ENCODE measurements around the gene TIMP4.

TIMP4 gene

DNA sequence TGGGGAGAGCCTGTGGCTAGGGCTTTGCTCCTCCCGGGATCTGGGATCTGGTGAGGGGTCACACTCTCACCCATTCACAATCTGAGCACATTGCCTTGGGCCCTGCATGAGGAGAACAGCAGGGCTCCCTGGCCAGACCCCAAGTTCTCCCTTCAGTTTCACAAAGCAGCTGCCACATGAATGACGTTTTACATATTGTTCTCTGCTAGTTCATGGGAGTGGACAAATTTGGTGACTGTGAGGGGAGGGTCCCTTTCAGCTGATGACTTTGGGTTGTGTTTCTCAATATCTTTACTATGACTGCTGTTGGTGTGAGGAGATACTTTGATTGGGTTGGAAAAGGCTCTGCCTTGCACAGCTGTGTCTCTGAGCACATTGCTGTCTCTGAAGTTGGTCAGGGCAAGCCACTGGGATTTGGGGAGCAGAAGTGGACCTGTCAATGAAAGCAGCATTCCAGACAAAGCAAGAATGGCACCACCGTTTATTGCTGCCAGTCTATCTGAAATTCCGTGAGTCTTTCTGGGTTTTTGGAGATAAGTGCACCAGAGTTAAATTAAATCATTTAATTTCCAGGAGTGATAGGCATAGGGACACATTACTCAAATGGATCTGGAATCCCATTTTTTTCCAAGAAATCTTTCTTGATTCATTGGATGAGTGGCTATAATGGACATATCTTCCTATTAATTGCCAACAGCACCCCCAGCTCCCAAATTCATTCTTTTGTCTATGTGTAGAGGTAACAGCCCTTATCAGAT lies 10.3 kb downstream of the TIMP4 start:
- H3K4me3 Mint-ChIP-seq, result no peak overlapping the region
- peaks cover 21 to 22% of the 10 kb centered on the region in 2 donors for H3K27me3 Mint-ChIP-seq
- no peak for DNase-seq
- peaks cover 0 to 2% of the 10 kb centered on the region in 2 donors for H3K4me1 Mint-ChIP-seq
- ATAC-seq (replicated peaks), result no peak
- no peaks in the 10 kb centered on the region for H3K36me3 Mint-ChIP-seq
- no peak overlapping the region for H3K27ac Mint-ChIP-seq
- H3K9me3 Mint-ChIP-seq, result no peaks in the 10 kb centered on the region

DNA sequence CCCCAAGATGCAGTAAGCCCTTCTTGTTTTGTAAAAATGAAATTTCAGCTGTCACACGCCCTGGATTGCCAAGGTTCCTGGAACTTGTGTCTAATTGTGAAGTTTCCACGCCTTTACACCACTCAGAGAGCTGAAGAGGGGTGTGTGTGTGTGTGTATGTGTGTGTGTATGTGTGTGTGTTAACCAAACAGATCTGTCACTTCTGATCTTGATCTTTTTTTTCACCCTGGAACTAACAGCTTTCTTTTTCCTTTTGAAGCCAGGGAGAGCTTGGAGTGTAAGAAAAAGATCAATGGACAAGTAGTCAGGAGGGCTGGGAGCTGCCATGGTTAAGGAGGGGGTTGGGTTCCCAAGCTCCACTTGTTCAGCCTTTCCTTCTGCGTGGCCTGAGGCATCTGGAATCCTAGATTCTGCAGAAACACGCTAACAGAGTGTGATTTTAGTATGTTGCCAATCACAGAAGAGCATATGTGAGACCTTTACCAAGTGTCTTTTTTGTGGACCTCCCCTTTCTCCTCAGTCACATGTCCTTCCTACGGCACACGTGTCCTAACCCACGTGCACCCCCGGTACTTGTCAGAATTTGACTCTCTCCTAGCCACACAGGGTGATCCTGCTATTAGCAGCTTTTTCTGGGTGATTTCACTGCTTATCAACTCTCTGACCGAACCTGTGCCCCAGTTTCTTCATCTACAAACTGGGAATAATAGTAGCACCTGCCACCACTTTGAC lies 11.5 kb downstream of the TIMP4 start:
- no peak for ATAC-seq (replicated peaks)
- no peak for DNase-seq
- Mint-ChIP-seq H3K36me3 (no peaks in the 10 kb centered on the region), H3K27ac (no peak overlapping the region), H3K27me3 (peaks cover 19 to 23% of the 10 kb centered on the region in 2 donors), H3K4me1 (no peaks in the 10 kb centered on the region), H3K9me3 (no peaks in the 10 kb centered on the region), H3K4me3 (no peak overlapping the region)

DNA sequence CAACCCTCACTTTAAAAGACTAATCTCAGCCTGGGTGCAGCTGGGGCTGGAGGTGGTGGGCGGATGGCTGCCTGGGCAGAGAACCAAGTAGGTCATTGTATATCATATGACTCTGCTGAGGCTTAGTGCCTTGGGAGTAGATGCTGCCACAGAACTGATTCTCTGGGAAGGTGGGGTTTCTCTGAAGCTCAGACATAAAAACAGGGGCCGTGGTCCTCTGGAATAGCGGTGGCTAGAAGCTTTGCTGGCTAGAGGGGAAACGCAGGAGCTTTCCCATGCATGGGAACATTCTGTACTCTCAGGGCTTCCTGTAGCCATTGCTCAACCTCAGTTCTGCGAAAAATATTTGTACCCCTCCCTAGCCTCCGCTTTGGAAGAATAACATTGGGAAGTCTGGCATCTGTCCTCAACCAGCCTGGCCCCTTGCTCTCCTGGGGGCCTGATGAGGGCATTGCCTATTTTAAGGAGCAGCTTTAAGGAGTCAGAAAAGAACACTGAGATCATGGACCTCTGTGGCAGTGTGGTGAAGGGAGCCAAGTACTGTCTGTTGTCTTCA lies 14.7 kb downstream of the TIMP4 start:
- DNase-seq (no peak), ATAC-seq (replicated peaks) (peak in 1 of 2 donors; percentile 48)
- Mint-ChIP-seq H3K4me3 (no peak overlapping the region), H3K36me3 (no peaks in the 10 kb centered on the region), H3K27me3 (peaks cover 10 to 23% of the 10 kb centered on the region in 2 donors), H3K4me1 (peaks cover 2 to 11% of the 10 kb centered on the region in 2 donors), H3K27ac (peak overlapping the region; percentile 10), H3K9me3 (no peaks in the 10 kb centered on the region)

DNA sequence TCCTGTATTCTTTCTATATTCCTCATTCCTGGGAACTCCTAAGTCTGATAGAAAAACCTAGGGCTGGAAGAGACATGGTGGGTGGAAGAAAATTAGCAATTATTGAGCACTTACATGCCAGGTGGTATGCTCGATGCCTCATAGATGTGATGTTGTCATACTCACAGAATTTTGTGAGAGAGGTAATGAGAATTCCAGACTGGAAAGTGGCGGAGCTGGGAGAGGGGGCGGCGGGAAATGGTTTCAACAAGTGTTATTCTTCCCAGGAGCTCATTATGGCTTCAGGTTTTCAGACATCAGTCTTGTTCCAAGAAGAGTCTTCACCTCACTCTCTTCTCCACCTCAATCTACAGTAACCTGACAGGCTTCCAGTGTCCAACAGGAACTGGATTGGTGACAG lies 16.2 kb downstream of the TIMP4 start:
- Mint-ChIP-seq H3K4me1 (peaks cover 5 to 22% of the 10 kb centered on the region in 2 donors), H3K9me3 (no peaks in the 10 kb centered on the region), H3K27me3 (peaks cover 4 to 14% of the 10 kb centered on the region in 2 donors), H3K36me3 (no peaks in the 10 kb centered on the region), H3K27ac (no peak overlapping the region), H3K4me3 (no peak overlapping the region)
- ATAC-seq (replicated peaks) (no peak), DNase-seq (no peak)

DNA sequence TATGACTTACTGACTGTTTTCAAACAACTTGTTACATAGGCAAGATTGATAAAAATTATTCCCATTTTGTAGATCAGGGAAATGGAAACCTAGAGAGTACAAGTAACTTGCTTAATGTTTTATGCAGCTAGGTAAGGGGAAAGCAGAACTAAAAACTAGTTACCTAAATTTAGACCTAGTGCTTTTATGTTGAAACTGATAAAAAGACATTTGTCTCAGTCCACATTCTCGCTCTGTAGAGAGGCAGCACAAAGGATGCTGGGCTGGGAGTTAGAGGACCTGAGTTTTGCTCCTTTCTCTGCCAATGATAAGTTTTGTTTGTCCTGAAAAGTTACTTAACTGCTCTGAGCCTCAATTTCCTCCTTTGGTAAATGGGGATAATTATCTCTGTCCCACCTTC lies 17.4 kb downstream of the TIMP4 start:
- no peaks in the 10 kb centered on the region for H3K9me3 Mint-ChIP-seq
- no peak overlapping the region for H3K4me3 Mint-ChIP-seq
- DNase-seq (no peak), ATAC-seq (replicated peaks) (no peak)
- H3K36me3 Mint-ChIP-seq, result no peaks in the 10 kb centered on the region
- peaks cover 4 to 11% of the 10 kb centered on the region in 2 donors for H3K27me3 Mint-ChIP-seq
- H3K4me1 Mint-ChIP-seq, result peaks cover 5 to 22% of the 10 kb centered on the region in 2 donors
- no peak overlapping the region for H3K27ac Mint-ChIP-seq

DNA sequence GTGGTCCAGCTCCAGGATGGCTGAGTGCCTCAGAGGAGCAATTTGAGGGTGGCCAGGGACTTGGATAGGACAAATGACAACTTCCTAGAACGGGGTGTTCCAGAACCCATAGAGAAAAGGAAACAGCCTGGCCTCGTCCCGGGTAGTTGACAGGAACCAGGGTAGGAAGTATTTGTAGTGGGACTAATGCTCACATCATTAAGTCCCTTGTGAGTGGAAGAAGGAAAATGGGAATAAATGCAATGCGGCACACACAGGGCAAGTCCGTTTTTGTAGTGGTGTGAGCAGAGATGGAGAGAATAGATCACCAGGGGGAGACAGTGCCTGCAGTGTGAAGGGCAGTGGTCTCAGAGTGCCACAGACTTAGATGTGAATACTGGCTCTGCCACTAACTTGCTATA lies 19.6 kb downstream of the TIMP4 start:
- DNase-seq, result no peak
- Mint-ChIP-seq H3K27me3 (peaks cover 4 to 10% of the 10 kb centered on the region in 2 donors), H3K4me3 (no peak overlapping the region), H3K27ac (no peak overlapping the region), H3K36me3 (no peaks in the 10 kb centered on the region), H3K4me1 (peaks cover 5 to 22% of the 10 kb centered on the region in 2 donors), H3K9me3 (no peaks in the 10 kb centered on the region)
- ATAC-seq (replicated peaks), result peak; percentile 69 to 70

DNA sequence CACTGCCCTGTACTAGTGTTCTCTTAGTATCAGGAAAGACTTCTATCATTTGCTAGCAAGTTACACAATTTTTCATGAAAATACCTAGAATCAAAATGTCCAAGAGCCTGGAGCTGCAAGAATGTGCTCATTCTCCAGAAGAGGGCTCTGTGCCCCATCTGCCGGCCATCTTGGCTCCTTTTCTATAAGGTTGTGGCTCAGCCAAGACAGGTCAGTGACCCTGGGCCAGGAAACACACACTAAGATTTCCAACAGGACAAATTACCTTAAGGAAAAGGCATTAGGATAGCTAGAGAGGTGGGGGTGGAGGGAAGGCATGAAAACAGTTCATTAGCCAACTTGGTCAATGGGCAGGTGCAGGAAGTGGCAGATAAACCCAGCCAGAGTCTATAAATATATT lies 20.7 kb downstream of the TIMP4 start:
- H3K27me3 Mint-ChIP-seq, result peaks cover 4 to 6% of the 10 kb centered on the region in 2 donors
- H3K36me3 Mint-ChIP-seq, result no peaks in the 10 kb centered on the region
- H3K9me3 Mint-ChIP-seq, result no peaks in the 10 kb centered on the region
- peak; percentile 62 to 69 for ATAC-seq (replicated peaks)
- peaks cover 5 to 22% of the 10 kb centered on the region in 2 donors for H3K4me1 Mint-ChIP-seq
- no peak overlapping the region for H3K27ac Mint-ChIP-seq
- no peak overlapping the region for H3K4me3 Mint-ChIP-seq
- DNase-seq, result peak; percentile 6

DNA sequence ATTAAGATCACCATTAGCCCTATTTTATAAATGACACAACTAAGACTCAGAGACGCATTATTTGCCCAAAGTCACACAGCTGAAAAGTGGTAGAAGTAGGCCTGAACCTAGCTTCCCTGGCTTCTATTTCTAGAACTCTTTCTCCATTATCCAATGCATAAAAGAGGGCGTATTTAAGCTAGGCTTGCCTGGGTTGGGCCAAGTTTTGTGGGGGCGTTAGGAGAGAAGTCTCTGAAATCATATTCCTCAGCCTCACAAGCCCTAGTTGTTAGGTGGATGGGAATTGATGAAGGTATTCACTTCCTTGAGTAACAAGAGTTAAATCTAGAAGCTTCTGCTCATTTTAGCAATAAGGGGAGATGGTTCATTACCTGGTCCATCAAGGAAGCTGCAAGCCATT lies 22.3 kb downstream of the TIMP4 start:
- Mint-ChIP-seq H3K27me3 (peaks cover 0 to 8% of the 10 kb centered on the region in 2 donors), H3K4me1 (peaks cover 5 to 21% of the 10 kb centered on the region in 2 donors), H3K9me3 (no peaks in the 10 kb centered on the region), H3K36me3 (no peaks in the 10 kb centered on the region), H3K27ac (no peak overlapping the region), H3K4me3 (no peak overlapping the region)
- no peak for ATAC-seq (replicated peaks)
- no peak for DNase-seq

DNA sequence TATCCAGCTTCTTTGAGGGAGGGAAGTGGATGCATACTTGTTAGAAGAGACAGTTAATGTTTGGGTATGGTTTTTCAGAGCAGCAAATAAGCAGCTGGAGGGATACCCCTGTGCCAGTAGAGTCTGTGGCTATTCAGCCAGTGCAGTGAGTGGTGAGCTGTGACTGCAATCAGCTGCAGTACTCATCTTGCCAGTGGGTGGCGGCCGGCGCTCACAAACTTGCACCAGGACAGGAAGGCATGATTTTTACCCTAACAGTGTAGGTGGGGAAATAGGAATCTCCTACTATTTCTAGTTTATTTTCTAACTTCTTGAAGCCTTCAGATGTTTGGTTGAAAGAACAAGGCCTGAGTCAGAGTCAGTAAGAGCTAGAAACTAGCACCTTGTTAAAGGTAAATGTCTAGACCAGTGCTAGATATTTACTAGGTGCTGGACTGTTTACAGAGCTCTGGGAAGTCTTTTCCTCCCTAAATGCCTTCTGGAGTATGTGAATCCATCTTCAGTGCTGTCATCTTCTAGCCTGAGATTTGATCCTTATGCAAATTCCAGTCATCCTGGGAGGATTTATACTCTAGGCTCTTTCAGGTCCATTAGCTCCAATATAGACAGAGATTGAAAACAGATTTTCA lies 23.6 kb downstream of the TIMP4 start:
- no peak overlapping the region for H3K4me3 Mint-ChIP-seq
- no peaks in the 10 kb centered on the region for H3K36me3 Mint-ChIP-seq
- H3K4me1 Mint-ChIP-seq, result peaks cover 2 to 12% of the 10 kb centered on the region in 2 donors
- DNase-seq (peak; percentile 44), ATAC-seq (replicated peaks) (peak; percentile 90 to 95)
- H3K27ac Mint-ChIP-seq, result no peak overlapping the region
- peaks cover 6 to 8% of the 10 kb centered on the region in 2 donors for H3K27me3 Mint-ChIP-seq
- no peaks in the 10 kb centered on the region for H3K9me3 Mint-ChIP-seq

DNA sequence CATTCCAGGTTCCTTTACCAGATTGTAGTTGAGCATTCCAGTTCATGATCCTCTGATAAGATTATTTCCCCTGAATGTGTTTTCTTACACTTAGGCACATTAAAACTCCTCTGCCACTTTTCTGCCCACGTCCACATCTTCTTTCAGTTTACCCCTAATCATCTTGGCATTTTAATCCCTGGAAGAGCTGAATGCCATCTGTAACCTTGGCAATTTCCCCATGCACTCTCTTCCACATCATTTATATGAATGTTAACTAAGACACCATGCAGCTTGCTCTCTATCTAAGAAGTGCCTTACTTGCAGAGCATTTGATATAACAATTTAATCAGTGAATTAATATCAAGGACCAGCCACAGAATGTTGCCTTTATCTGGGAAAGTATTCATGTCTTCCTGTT lies 25.8 kb downstream of the TIMP4 start:
- Mint-ChIP-seq H3K36me3 (no peaks in the 10 kb centered on the region), H3K4me1 (peaks cover 0 to under 1% of the 10 kb centered on the region in 2 donors), H3K4me3 (no peak overlapping the region), H3K27ac (no peak overlapping the region), H3K27me3 (peaks cover 8 to 10% of the 10 kb centered on the region in 2 donors), H3K9me3 (no peaks in the 10 kb centered on the region)
- ATAC-seq (replicated peaks), result no peak
- no peak for DNase-seq

DNA sequence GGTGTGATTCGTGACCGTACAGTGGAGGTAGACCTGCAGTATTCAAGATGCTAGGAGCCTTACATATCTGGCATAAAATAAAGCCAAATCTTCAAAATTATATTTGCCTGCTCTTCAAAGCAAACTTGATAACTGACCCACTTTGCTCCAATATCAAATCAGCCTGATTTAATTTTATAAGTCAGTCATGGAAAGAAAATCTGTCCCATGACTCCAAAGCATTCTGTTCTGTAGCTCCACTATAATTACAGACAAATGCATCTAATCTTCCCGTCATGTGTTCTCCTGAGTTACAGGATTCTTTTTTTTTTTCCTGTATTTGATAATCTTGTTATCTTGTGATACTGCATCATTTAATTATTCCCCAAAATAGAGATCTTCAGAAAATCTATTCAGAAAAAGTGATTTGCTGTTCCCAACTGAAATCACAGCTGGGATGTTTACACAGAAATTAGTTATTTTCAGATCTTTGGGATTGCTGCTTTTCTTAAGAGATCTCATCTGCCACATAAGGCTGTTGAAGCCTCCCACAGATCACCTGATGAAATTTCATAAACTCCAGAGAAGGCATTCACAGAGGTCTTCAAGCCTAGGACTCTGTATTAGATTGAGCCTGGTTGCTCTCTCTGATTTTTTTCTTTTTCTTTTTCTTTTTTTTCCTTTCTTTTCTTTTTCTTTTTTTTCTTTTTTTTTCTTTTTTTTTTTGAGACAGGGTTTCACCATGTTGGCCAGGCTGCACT lies 27.2 kb downstream of the TIMP4 start:
- Mint-ChIP-seq H3K36me3 (no peaks in the 10 kb centered on the region), H3K4me1 (no peaks in the 10 kb centered on the region), H3K27me3 (peaks cover 8 to 10% of the 10 kb centered on the region in 2 donors), H3K27ac (no peak overlapping the region), H3K9me3 (no peaks in the 10 kb centered on the region), H3K4me3 (no peak overlapping the region)
- ATAC-seq (replicated peaks) (no peak), DNase-seq (no peak)

DNA sequence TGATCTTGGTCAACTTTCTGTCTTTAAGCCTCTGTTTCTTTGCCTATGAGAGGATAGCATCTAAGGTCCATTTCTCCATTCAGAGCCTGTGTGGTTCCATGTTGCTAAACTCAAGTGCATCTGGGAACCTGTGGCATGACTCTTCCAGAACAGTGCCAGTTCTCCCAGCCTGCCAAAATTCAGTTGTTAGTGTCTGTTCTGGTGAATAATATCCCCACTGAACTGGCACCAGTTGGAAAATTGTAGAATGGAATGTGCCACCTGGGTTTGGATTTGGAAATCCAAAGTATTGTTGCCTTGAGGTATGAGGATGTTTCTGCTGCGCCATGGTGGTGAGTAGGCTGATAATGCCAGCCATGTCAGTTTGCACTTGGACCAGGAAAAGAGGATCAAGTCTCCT lies 31.3 kb downstream of the TIMP4 start:
- Mint-ChIP-seq H3K27me3 (peaks cover under 1 to 15% of the 10 kb centered on the region in 2 donors), H3K27ac (no peak overlapping the region), H3K4me1 (no peaks in the 10 kb centered on the region), H3K9me3 (no peaks in the 10 kb centered on the region), H3K4me3 (no peak overlapping the region), H3K36me3 (no peaks in the 10 kb centered on the region)
- no peak for ATAC-seq (replicated peaks)
- no peak for DNase-seq

DNA sequence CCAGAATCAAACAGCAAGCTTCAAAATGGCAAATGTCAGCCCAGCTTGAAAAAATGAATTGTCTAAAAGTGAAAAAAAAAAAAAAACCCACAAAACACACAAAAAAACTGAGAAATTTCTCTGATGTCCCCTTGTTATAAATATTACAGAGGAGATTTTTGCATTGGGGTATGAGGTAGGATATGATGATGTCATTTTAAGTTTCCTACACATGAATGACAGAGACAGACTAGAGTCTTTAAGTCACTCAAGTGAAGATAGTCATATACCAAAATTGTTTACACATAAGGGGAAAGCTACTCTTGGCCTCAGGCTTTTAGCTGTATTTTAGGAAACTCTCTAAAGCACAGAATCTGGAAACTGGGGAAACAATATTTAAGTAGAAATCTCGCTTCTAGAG lies 32.9 kb downstream of the TIMP4 start:
- no peaks in the 10 kb centered on the region for H3K9me3 Mint-ChIP-seq
- no peaks in the 10 kb centered on the region for H3K36me3 Mint-ChIP-seq
- no peak overlapping the region for H3K4me3 Mint-ChIP-seq
- H3K27ac Mint-ChIP-seq, result no peak overlapping the region
- H3K4me1 Mint-ChIP-seq, result peaks cover 2% of the 10 kb centered on the region in 2 donors
- no peak for DNase-seq
- peaks cover 0 to 13% of the 10 kb centered on the region in 2 donors for H3K27me3 Mint-ChIP-seq
- no peak for ATAC-seq (replicated peaks)

DNA sequence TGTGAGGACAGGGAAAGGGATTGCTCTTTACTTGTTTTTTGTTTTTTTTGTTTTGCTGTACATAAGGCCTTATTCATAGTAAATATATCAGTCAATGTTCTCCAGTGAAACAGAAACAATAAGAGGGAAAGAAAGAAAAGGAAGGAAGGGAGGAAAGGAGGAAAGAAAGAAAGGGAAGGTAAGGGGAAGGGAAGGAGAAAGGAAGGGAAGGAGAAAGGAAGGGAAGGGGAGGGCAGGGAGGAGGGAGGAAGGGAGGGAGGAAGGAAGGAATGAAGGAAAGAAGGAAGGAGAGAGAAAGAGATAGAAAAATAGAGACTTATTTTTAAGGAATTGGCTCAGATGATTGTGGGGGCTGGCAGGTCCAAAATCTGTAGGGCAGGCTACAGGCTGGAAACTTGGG lies 37.2 kb downstream of the TIMP4 start:
- Mint-ChIP-seq H3K4me3 (no peak overlapping the region), H3K36me3 (no peaks in the 10 kb centered on the region), H3K9me3 (no peaks in the 10 kb centered on the region), H3K27me3 (peaks cover 0 to 11% of the 10 kb centered on the region in 2 donors), H3K27ac (no peak overlapping the region), H3K4me1 (peaks cover 7 to 12% of the 10 kb centered on the region in 2 donors)
- ATAC-seq (replicated peaks) (no peak), DNase-seq (no peak)

Data from stimulated activated naive B cell treated with anti-CD40 and anti-IgM and Interleukin-4, amounts not matched to agents 10 μg/mL and 1 μg/mL and 100 μg/mL, for 72 hours (primary cell).